Skeletal muscle satellite cell (primary cell): Measurements from ENCODE around the gene ANXA10.
"Not testable (repeated sequence)": the region's sequence is repeated elsewhere in the genome, so short reads cannot be mapped to it uniquely, and the experiment has no call there.

Experiments used
- H3K27me3 ChIP-seq: 2 replicates; pipeline ENCODE4 v1.7.0; 2013; ENCODE audit warnings: low read length; ENCODE audit not compliant: control insufficient read depth, insufficient read depth
- H3K36me3 ChIP-seq: 2 replicates; pipeline ENCODE4 v1.7.0; 2013; ENCODE audit warnings: mild to moderate bottlenecking, control low read depth, low read length; ENCODE audit not compliant: insufficient read depth
- H3K4me1 ChIP-seq: 2 replicates; pipeline ENCODE4 v1.7.0; 2013; ENCODE audit warnings: low read length; ENCODE audit not compliant: control insufficient read depth, insufficient read depth
- H3K4me2 ChIP-seq: 2 replicates; pipeline ENCODE4 v1.7.0; 2013; ENCODE audit warnings: mild to moderate bottlenecking, low read length
- H3K4me3 ChIP-seq: 2 replicates; pipeline ENCODE4 v1.7.0; 2013; ENCODE audit warnings: low read length
- H3K9ac ChIP-seq: 2 replicates; pipeline ENCODE4 v1.7.0; 2013; ENCODE audit warnings: mild to moderate bottlenecking, low read depth, low read length, moderate library complexity
- H3K9me3 ChIP-seq: replicated peaks from 2 replicates; pipeline ENCODE4 v1.7.0; 2013; ENCODE audit warnings: mild to moderate bottlenecking, control low read depth, low read length

ANXA10 gene

GRCh38 chr4:168082379-168082778 is 10.0 kb upstream of the ANXA10 start:
- no peak overlapping the region for H3K9ac ChIP-seq
- H3K4me3 ChIP-seq: no peak overlapping the region
- H3K9me3 ChIP-seq: peaks cover 2% of the 10 kb centered on the region
- peaks cover 4% of the 10 kb centered on the region for H3K4me1 ChIP-seq
- no peak overlapping the region for H3K4me2 ChIP-seq
- H3K36me3 ChIP-seq: no peaks in the 10 kb centered on the region
- no peaks in the 10 kb centered on the region for H3K27me3 ChIP-seq

GRCh38 chr4:168095776-168096406 is 3.6 kb downstream of the ANXA10 start:
- no peaks in the 10 kb centered on the region for H3K27me3 ChIP-seq
- H3K9ac ChIP-seq: peak overlapping the region; percentile 53
- H3K36me3 ChIP-seq: no peaks in the 10 kb centered on the region
- H3K9me3 ChIP-seq: no peaks in the 10 kb centered on the region
- H3K4me2 ChIP-seq: peak overlapping the region; percentile 52
- H3K4me1 ChIP-seq: peaks cover 50% of the 10 kb centered on the region
- no peak overlapping the region for H3K4me3 ChIP-seq

GRCh38 chr4:168096407-168096784 is 4.1 kb downstream of the ANXA10 start:
- H3K4me2 ChIP-seq: peak overlapping the region; percentile 52
- peak overlapping the region; percentile 27 for H3K9ac ChIP-seq
- H3K27me3 ChIP-seq: no peaks in the 10 kb centered on the region
- H3K4me3 ChIP-seq: no peak overlapping the region
- no peaks in the 10 kb centered on the region for H3K36me3 ChIP-seq
- no peaks in the 10 kb centered on the region for H3K9me3 ChIP-seq
- H3K4me1 ChIP-seq: peaks cover 50% of the 10 kb centered on the region

- no peaks in the 10 kb centered on the region for H3K27me3 ChIP-seq
- no peaks in the 10 kb centered on the region for H3K36me3 ChIP-seq
- H3K9ac ChIP-seq: no peak overlapping the region
- no peaks in the 10 kb centered on the region for H3K9me3 ChIP-seq
- no peak overlapping the region for H3K4me3 ChIP-seq
- H3K4me1 ChIP-seq: peaks cover 50% of the 10 kb centered on the region
- no peak overlapping the region for H3K4me2 ChIP-seq
Measured at GRCh38 chr4:168097161-168097560, 4.8 kb downstream of the ANXA10 start.

GRCh38 chr4:168098248-168098717 is 5.9 kb downstream of the ANXA10 start:
- Histone ChIP-seq H3K4me3 (no peak overlapping the region), H3K36me3 (no peaks in the 10 kb centered on the region), H3K9me3 (no peaks in the 10 kb centered on the region), H3K27me3 (no peaks in the 10 kb centered on the region), H3K4me1 (peaks cover 50% of the 10 kb centered on the region), H3K4me2 (peak overlapping the region; percentile 46), H3K9ac (peak overlapping the region; percentile 63)

GRCh38 chr4:168099195-168099594 is 6.9 kb downstream of the ANXA10 start:
- Histone ChIP-seq H3K36me3 (no peaks in the 10 kb centered on the region), H3K27me3 (no peaks in the 10 kb centered on the region), H3K4me1 (peaks cover 50% of the 10 kb centered on the region), H3K4me3 (no peak overlapping the region), H3K9me3 (no peaks in the 10 kb centered on the region), H3K4me2 (no peak overlapping the region), H3K9ac (peak overlapping the region; percentile 63)

GRCh38 chr4:168101026-168101425 is 8.7 kb downstream of the ANXA10 start:
- H3K36me3 ChIP-seq: no peaks in the 10 kb centered on the region
- H3K9ac ChIP-seq: no peak overlapping the region
- no peak overlapping the region for H3K4me3 ChIP-seq
- peaks cover 42% of the 10 kb centered on the region for H3K4me1 ChIP-seq
- H3K4me2 ChIP-seq: no peak overlapping the region
- H3K27me3 ChIP-seq: no peaks in the 10 kb centered on the region
- H3K9me3 ChIP-seq: no peaks in the 10 kb centered on the region

GRCh38 chr4:168102403-168102802 is 10.1 kb downstream of the ANXA10 start:
- no peak overlapping the region for H3K4me2 ChIP-seq
- no peaks in the 10 kb centered on the region for H3K36me3 ChIP-seq
- H3K27me3 ChIP-seq: no peaks in the 10 kb centered on the region
- H3K9ac ChIP-seq: no peak overlapping the region
- peaks cover 29% of the 10 kb centered on the region for H3K4me1 ChIP-seq
- no peak overlapping the region for H3K4me3 ChIP-seq
- no peaks in the 10 kb centered on the region for H3K9me3 ChIP-seq

- Histone ChIP-seq H3K9me3 (no peaks in the 10 kb centered on the region), H3K9ac (no peak overlapping the region), H3K4me1 (peaks cover 10% of the 10 kb centered on the region), H3K36me3 (no peaks in the 10 kb centered on the region), H3K4me3 (no peak overlapping the region), H3K27me3 (no peaks in the 10 kb centered on the region), H3K4me2 (no peak overlapping the region)
Measured at GRCh38 chr4:168109527-168109926, 17.2 kb downstream of the ANXA10 start.

- not testable (repeated sequence) for H3K4me3 ChIP-seq, H3K27me3 ChIP-seq, H3K4me2 ChIP-seq, H3K4me1 ChIP-seq, H3K9ac ChIP-seq, H3K36me3 ChIP-seq, H3K9me3 ChIP-seq
Measured at GRCh38 chr4:168113059-168113458, 20.7 kb downstream of the ANXA10 start.

- Histone ChIP-seq H3K9ac (no peak overlapping the region), H3K36me3 (no peaks in the 10 kb centered on the region), H3K4me2 (no peak overlapping the region), H3K9me3 (no peaks in the 10 kb centered on the region), H3K4me3 (no peak overlapping the region), H3K4me1 (peaks cover 3% of the 10 kb centered on the region), H3K27me3 (no peaks in the 10 kb centered on the region)
Measured at GRCh38 chr4:168118116-168118655, 25.8 kb downstream of the ANXA10 start.

GRCh38 chr4:168119100-168119499 is 26.8 kb downstream of the ANXA10 start:
- Histone ChIP-seq H3K27me3 (no peaks in the 10 kb centered on the region), H3K9ac (no peak overlapping the region), H3K4me2 (no peak overlapping the region), H3K4me1 (peaks cover 11% of the 10 kb centered on the region), H3K4me3 (no peak overlapping the region), H3K9me3 (no peaks in the 10 kb centered on the region), H3K36me3 (no peaks in the 10 kb centered on the region)
